Bone marrow (tissue), 2 donors: ENCODE data around the gene SCGB1D1.
"Not testable (repeated sequence)": the region's sequence is repeated elsewhere in the genome, so short reads cannot be mapped to it uniquely, and the experiment has no call there.

ENCODE experiments used
- DNase-seq, 2 donors: peaks; one replicate each; lab custom pipeline; 2025; lab: John Stamatoyannopoulos, UW

Gene SCGB1D1

DNA sequence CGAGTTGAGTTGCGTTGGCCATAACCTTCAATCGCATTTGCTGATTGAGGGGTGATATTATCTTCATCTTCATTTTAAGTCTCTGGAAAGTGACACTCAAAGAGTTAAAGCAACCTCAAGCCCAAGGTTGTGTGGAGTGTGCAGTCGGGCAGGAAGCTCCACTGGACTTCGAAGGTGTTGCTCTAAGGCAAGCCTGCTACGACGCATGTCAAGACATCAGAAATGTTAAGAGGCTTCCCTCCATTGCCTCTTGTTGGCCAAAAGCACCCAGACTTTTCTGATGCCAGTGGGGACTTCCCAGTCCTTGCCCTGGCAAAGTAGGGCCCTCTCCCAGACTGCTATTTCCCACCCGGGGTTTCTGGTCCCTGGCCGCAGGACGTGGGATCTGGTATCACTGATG is 23.6 kb upstream of the SCGB1D1 start:
- no peak for DNase-seq

DNA sequence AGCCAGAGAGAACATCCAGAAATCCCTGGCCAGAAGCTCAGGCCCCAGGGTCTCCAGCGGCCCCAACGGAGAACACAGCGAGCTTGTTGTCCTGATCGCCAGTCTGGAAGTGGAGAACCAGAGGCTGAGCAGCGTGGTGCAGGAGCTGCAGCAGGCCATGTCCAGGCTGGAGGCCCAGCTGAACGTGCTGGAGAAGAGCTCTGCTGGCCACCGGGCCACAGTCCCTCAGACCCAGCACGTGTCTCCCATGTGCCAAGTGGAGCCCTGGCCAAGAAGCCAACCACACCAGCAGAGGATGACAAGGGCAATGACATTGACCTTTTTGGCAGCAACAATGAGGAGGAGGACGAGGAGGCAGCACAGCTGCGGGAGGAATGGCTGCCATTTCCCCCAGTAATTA is 20.6 kb upstream of the SCGB1D1 start:
- DNase-seq, result no peak

DNA sequence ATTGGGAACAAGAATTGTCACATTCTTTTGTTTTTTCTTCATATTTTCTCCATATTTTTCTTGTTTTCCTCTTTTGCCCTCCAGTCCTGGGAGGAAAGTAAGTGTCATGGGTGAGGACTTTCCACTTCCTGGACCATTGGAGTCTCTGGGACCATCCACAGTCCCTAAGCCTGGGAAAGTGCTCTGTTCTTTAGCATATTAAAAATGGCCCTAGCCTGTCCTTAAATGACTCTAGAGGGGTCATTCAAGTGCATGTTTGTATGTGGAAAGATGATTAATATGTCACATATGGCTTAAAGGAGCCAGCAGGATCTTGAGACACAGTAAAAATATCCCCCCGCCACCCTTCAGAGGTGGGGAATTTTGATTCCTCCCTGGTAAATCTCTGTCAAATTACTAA is 20.1 kb upstream of the SCGB1D1 start:
- DNase-seq, result no peak

DNA sequence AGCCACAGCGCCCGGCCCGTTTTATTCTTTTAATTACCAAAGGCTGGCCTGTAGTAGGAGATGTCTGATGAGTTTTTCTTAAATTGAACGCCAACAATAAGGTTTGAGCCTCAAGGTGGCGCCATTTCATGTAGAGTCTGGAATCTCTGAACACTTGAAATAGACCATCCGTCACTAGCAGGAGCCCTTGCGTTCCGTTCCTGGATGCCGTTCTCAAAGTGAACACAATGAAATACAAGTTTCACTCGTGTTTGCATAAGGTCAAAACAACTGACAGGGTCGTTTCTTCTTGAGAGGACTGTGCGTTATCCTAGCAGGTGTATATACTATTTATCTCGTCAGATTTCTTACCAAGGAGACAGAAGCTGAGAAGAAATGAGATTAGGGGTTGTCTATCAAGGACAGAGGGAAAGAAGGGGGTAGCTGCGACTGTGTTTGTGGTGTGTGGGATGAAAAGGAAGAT is 18.7 kb upstream of the SCGB1D1 start:
- peak; percentile 5 to 85 for DNase-seq

DNA sequence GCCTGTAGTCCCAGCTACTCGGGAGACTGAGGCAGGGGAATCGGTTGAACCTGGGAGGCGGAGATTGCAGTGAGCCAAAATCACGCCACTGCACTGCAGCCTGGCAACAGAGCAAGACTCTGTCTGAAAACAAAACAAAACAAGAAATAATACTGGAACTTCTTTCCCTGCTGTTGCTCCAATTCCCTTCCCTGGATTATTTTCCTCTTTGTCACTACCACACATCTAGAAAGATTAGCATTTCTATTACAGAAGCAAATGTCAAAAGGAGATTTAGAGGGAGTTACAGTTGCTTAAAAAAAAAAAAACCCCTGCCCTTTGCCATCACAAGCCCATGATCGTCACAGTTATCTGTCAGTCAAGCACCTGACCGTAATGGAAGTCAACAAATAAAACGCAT is 17.7 kb upstream of the SCGB1D1 start:
- no peak for DNase-seq

DNA sequence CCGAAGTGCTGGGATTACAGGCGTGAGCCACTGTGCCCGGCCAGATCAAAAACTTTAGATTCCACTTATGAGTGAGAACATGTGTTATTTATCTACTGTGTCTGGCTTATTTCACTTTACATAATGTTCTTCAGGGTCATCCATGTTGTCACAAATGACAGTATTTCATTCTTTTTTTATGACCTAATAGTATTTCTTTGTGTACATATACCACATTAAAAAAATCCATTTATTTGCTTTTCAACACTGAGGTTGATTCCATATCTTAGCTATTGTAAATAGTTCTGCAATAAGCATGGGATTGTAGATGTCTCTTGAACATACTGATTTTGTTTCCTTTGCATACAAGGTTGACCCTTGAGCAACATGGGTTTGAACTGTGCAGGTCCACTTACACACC is 13.2 kb upstream of the SCGB1D1 start:
- DNase-seq, result no peak

DNA sequence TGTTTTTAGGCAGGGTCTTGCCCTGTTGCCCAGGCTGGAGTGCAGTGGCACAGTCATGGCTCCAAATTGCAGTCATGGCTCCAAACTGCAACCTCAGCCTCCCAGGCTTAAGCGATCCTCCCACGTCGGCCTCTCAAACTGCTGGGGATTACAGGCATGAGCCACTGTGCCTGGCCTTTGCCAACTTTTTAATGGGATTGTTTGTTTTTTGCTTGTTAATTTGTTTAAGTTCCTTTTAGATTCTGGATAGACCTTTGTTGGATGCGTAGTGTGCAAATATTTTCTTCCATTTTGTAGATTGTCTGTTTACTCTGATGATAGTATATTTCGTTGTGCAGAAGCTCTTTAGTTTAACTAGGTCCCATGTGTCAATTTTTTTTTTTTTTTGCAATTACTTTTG is 10.0 kb upstream of the SCGB1D1 start:
- no peak for DNase-seq

DNA sequence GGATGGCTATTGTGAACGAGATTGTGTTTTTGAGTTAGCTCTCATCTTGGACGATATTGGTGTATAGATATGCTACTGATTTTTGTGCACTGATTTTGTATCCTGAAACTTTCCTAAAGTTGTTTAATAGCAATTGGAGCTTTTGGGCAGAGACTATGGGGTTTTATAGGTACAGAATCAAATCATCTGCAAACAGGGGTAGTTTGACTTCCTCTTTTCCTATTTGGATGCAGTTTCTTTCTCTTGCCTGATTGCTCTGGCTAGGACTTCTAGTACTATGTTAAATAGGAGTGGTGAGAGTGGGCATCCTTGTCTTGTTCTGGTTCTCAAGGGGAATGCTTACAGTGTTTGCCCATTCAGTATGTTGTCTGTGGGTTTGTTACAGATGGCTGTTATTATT is 8.9 kb upstream of the SCGB1D1 start:
- DNase-seq, result no peak

DNA sequence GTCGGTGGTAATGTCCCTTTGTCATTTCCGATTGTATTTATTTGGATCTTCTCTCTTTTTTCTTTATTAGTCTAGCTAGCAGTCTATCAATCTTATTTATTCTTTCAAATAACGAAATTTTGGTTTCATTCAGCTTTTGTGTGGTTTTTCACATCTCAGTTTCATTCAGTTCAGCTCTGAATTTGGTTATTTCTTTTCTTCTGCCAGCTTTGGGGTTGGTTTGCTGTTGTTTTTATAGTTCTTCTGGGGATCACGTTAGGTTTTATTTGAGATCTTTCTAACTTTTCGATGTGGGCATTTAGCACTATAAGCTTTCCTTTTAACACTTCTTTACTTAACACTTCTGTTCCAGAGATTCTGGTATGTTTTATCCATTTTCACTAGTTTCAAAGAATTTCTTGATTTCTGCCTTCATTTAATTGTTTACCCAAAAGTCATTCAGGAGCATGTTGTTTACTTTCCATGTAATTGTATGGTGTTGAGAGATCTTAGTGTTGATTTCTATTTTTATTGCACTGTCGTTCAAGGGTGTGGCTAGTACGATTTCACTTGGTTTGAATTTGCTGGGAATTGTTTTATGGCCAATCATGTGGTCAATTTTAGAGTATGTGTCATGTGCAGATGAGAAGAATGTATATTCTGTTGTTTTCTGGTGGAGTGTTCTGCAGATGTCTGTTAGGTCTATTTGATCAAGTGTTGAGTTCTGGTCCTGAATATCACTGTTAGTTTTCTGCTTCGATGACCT is 7.7 kb upstream of the SCGB1D1 start:
- DNase-seq, result no peak

DNA sequence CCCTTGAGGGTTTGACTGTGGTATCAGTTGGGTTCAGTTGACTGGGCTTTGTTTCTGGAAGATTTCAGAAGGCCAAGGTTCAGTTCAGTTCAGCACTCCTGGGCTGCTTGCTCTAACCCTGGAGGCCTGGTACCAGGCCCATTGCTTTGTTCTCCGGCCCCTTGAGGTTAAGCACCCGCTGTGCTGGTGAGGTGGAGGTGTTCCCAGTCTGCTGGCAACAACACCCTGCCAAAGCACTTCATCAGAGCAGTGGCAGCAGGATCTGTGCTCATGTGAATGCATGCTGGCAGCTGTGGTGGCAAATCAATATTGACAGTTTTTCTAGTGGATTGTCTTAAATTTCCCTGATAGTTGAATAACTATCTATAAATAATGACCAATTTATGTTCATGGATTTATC is 3.8 kb upstream of the SCGB1D1 start:
- no peak for DNase-seq

DNA sequence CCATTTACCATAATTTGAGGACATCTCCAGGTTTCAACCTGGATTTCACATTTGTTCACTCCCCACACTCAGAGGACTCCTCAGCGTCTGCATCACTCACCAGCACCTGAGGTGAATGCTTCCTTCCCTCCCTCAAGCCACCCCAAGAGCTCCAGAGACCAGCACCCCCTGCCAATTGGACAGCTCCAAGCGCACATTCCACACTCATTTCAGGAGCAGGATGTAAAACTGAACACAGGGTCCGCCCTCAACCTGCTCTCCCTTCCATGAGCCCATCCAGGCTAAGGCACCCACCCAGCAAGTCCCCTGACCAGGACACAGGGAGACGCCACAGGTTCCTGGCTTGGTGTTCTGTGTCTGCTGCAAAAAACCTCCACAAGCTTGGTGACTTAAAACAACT is 3.9 kb downstream of the SCGB1D1 start:
- no peak for DNase-seq

DNA sequence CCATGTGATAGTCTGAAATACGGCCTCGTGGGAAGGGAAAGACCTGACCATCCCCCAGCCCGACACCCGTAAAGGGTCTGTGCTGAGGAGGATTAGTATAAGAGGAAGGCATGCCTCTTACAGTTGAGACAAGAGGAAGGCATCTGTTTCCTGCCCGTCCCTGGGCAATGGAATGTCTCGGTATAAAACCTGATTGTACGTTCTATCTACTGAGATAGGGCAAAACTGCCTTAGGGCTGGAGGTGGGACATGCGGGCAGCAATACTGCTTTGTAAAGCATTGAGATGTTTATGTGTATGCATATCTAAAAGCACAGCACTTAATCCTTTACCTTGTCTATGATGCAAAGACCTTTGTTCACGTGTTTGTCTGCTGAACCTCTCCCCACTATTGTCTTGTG is 5.0 kb downstream of the SCGB1D1 start:
- DNase-seq, result not testable (repeated sequence)

DNA sequence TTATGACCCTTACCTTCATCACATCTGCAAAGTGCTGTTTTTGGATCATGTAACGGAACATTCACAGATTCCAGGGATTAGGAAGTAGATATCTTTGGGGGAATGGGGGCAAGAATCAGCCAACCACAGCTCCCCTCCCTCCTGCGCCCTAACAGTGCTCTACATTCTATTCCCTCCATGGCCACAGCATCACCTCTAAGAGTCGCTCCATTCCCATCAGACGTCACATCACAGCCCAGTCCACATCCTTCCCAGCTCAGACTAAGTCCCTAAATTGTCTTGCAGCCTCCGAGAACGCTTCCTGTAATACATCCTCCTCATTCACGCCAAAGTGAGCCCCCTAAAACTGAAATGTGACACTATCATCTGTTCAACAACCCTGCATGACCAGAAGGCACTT is 5.9 kb downstream of the SCGB1D1 start:
- no peak for DNase-seq

DNA sequence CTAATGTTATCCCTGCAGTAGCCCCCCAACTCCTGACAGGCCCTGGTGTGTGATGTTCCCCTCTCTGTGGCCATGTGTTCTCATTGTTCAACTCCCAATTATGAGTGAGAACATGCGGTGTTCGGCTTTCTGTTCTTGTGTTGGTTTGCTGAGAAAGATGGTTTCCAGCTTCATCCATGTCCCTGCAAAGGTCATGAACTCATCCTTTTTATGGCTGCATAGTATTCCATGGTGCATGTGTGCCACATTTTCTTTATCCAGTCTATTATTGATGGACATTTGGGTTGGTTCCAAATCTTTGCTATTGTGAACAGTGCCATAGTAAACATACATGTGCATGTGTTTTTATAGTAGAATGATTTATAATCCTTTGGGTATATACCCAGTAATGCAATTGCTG is 7.4 kb downstream of the SCGB1D1 start:
- DNase-seq, result not testable (repeated sequence)

DNA sequence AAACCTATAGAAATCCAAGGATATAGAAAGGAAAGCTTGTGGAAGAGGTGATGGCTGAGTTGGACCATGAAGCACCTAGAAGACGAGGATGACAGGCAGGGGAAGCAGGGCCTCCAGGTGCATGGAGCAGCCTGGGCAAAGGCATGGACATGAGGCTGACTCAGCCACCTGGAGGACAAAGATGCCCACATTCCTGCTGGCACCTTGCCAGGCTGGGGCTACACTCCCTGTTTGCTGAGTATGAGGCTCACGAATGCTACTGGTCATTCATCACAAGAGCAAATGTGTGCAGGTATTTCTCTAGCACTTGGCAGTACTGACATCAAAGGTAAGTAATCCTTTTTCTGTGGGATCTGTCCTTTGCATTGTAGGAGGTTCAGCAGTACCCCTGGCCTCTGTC is 11.4 kb downstream of the SCGB1D1 start:
- DNase-seq, result no peak

DNA sequence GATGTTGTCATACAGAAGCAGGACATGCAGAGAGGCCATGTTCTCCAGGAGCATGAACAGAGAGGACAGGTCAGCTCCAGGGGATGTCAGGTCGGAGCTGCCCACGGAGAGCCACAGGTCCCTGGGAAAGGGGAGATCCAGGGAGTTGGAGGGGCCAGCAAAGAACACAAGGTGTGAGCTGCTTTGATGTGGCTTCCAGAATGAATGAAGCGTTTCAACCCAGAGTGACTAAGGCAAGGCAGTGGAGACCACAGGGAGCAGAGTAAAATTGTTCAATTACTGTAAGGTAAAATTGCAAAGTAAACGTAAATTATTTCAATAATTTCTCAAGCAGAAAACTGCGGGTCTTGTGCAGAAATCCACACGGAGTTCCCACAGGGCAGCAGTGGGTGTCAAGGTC is 12.9 kb downstream of the SCGB1D1 start:
- no peak for DNase-seq

DNA sequence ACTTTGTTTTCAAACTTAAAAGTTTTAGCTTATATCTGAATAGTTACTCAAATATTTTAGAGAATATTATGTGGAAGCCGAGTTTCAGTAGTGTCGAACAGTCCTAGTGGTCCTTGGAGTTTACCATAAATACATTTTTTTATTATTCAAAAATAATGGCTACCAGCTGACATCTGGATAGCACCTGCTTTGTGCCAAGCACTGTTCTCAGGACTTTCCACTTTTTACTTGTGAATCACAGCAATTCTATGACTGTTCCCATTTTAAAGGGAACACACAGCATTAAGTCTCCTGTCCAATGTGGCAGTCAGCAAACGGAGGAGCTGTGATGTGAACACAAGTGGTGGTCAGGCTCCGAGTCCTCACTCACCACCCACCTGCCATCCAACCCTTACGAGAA is 14.4 kb downstream of the SCGB1D1 start:
- no peak for DNase-seq

DNA sequence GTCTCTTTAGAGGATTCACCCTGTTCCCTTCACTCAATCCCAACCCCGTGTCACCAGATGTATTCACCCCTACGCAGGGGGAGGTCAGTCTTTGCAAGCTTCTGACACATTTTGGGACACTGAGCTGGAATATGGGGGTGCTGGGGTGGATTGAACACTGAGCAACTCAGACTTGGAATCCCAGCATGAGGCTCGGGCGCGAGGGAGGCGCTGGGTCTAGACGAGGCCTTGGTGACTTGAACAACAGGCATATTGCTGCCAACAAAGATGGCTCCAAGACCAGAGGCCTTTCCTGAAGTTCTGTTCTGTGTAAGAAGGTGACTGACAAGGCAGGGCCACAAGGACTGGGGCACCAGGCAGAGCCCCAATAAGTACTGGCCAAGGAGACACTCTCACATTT is 15.4 kb downstream of the SCGB1D1 start:
- DNase-seq, result no peak

DNA sequence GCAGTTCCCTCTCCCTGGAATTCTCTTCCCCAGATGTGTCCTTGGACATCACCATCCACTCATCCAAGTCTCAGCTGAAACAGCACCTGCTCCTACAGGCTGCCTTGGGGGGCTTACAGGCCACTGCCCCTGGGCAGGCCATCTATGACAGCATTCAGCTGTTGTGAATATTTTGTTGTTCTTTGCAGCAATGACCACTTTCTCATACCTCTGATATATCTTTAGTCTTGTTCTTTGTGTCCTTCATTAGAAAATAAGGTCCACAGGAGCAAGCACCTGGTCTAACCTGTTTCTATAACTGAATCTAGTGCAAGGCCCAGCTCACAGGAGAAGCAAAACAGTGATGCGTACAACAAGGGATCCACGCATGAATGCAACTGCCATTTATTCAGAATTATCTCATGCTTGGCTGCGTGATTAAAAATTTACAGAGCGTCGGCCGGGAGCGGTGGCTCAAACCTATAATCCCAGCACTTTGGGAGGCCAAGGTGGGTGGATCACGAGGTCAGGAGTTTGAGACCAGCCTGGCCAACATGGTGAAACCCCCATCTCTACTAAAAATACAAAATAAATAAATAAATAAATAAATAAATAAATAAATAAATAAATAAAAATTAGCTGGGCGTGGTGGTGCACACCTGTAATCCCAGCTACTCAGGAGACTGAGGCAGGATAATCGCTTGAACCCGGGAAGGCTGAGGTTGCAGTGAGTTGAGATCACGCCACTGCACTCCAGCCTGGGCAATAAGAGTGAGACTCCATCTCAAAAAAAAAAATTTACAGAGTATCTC is 16.5 kb downstream of the SCGB1D1 start:
- not testable (repeated sequence) for DNase-seq

DNA sequence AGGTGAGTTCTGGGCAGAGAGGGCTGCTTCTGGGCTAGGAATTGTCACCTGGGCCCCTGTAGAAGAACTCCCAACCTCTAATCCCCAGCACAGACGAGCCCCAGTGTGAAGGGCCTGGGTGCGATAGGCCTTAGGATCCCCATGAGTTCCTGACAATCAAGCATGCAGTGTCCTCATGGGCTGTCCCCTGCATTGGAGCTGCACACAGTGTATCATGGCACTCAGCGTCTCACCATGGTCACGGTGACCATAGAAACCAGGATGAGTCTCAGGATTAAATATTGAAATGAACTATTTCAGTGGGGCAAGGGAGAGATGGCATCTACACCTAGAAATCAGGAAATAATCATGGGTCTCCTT is 18.7 kb downstream of the SCGB1D1 start:
- no peak for DNase-seq

DNA sequence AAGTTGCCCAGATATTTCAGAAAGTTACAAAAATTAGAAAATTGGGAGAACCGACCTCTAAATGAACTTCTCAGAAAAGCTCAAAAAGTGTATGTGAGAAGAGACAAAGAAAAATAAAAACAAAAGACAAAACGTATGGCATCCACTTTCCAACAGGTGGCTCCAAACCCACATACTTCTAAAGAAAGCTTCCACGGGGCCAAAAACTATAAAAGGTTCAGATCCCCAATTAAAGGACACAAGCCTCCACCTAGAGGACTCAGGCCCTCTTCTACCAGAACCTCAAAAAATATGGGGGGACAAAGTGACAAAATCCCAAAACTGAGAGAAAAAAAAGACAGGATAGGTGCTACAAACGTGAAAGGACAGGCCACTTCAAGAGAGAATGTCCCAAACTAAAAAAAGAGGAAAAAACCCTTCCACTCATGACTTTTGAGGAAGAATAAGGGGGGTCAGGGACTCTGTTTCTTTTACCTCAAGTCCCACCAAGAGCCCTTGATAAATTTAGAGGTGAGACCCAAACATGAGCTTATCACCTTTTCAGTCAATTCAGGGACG is 27.3 kb downstream of the SCGB1D1 start:
- no peak for DNase-seq

DNA sequence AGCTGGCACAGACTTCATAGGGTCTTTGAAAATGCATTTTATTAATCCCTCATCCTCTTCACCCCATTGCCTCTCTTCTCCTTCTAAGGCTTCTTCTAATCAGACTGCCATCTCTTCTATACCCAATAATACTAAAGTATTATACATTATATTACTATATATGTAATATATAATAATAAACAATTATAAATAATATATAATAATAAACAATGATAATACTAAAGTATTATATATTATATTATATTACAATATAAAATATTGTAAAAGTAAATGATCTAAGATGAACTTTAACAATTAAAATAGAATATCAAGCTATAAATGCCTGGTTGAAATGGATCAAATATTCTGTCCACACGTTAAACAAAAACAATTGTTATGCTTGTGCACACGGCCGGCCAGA is 31.5 kb downstream of the SCGB1D1 start:
- no peak for DNase-seq

DNA sequence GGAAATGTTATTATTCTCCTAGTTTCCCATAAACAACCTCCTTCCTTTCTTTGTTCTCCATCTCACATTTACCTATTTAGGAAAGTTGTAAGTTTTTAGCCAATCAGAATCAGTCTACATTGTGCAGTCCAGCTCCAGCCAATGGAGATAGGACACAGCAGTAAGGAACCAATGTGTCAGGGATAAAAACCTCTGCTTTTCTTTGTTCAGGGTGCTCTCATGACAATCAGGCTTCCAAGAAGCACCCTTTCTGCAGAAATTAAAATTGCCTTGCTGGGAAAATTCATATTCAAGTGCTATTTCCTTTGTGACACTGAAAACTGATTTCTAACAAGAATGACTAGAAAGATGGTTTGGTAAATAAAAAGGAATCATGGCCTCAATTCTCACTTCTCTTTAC is 33.1 kb downstream of the SCGB1D1 start:
- DNase-seq, result no peak
